ENCODE results near the gene PAQR4.
"Not testable (repeated sequence)": the region's sequence is repeated elsewhere in the genome, so short reads cannot be mapped to it uniquely, and the experiment has no call there.

Gene PAQR4

GRCh38 chr16:2943716-2944115, 25.4 kb upstream of the PAQR4 start:
- not testable (repeated sequence) for DNase-seq (ENCODE audit: low read depth in 2 of 2)

DNA sequence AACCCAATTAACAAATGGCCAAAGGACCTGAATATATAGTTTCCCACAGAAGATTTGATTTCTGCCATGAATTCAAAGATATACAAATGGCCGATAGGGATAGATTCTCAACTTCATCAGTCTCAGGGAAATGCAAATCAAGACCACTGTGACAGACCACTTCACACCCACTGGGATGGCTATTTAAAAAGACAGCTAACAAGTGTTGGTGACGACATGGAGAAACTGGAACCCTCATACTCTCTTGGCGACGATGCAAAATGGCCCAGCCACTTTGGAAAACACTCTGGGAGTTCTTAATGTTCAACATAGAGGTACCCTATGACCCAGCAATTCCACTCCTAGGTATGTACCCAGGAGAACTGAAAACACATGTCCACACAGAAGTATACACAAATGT, 22.5 kb upstream of the PAQR4 start:
- no peak for DNase-seq (ENCODE audit: low read depth in 2 of 2)

GRCh38 chr16:2948807-2949704, 20.1 kb upstream of the PAQR4 start:
- no peak for DNase-seq (ENCODE audit: low read depth in 2 of 2)

- no peak for DNase-seq (ENCODE audit: low read depth in 2 of 2)
Observed at GRCh38 chr16:2949705-2950352, 19.3 kb upstream of the PAQR4 start.

DNA sequence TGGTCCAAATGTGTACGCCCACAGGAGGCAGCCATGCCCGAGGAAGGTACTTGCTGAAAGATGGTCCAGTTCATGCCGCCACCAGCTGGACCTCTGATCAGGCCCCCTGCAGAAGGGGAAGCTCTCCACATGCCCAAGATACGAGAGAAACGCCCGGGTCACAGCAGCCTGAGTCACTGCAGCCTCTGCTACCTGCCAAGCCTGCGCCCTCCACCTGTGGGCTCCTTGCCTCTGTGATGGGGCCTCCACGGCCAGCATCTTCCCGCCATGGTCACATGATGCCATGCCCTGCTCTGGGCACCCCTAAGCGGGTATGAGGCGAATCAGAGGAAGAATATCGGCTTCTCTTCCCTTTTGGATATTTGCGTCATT, 18.8 kb upstream of the PAQR4 start:
- no peak for DNase-seq (ENCODE audit: low read depth in 2 of 2)

DNA sequence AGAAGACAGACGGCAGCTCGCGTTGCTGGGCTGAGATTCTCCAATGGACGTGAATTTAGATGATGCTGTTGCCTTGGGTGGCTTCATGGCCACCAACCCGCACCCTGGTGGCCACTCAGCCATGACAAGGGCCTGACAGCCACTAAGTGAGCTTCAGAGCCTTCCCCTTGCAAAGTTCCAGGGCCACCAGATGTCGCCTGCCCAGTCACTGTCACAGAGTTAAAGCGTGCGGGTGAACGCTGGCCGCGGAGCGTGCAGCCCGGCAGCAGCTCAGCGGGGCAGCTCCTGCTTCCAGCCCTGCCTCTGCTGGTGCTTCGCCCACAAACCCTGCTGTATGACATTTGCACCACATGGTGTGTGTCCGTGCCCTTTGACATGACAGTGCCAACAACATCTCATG, 18.4 kb upstream of the PAQR4 start:
- no peak for DNase-seq (ENCODE audit: low read depth in 2 of 2)

GRCh38 chr16:2952679-2953078, 16.5 kb upstream of the PAQR4 start:
- no peak for DNase-seq (ENCODE audit: low read depth in 2 of 2)

- DNase-seq (ENCODE audit: low read depth in 2 of 2): no peak
Observed at GRCh38 chr16:2953706-2954627, 15.2 kb upstream of the PAQR4 start.

DNA sequence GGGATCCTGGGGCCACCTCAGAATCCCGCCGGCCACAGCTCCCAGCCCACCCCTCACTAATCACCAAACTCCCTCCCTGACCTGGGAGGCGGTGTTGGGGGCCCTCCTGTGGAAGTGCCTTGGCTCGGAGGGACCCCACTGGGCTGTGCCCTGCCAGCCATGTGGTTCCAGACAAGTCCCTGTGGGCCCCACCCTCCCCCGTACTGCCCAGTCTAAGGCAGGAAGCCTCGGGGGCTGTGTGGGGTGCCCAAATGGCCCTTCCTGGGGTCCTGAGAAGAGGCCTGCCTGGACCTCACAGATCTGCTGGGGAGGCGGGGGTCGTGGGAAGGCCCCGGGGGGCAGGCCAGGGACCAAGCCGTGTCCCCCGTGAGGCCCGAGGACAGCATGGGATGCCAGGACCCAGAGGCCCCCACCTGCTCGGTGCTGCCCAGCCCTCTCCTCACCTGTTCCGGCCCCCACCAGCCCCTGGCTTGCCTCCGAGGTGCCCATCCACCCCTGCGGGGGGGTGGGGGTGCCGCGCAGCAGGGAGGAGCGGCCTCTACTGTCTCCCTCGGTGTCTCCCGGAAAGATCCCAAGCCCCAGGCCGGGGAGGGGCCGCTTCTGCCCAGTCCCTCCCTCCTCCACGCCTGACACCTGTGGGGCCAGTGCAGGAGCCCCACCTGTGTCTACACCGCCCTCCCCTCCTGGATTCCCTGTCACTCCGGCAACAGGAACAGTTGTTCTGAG, 14.3 kb upstream of the PAQR4 start:
- no peak for DNase-seq (ENCODE audit: low read depth in 2 of 2)

DNA sequence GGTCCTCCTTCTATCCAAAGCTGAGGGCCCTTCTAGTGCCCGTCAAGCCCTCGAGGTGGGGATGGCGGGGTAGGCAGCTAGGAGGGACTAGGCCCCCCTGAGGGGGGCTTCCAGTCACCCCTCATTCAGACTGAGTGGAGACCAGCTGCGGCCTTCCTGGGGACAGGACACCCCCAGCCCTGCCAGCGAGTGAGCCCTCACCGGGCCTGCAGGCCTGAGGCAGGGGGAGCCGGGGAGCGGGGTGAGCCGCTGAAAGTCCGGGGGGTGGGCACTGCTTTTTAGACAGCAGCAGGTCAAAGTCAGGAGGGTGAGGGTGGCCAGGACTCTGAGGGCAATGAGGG, 13.7 kb upstream of the PAQR4 start:
- DNase-seq (ENCODE audit: low read depth in 2 of 2): no peak

DNA sequence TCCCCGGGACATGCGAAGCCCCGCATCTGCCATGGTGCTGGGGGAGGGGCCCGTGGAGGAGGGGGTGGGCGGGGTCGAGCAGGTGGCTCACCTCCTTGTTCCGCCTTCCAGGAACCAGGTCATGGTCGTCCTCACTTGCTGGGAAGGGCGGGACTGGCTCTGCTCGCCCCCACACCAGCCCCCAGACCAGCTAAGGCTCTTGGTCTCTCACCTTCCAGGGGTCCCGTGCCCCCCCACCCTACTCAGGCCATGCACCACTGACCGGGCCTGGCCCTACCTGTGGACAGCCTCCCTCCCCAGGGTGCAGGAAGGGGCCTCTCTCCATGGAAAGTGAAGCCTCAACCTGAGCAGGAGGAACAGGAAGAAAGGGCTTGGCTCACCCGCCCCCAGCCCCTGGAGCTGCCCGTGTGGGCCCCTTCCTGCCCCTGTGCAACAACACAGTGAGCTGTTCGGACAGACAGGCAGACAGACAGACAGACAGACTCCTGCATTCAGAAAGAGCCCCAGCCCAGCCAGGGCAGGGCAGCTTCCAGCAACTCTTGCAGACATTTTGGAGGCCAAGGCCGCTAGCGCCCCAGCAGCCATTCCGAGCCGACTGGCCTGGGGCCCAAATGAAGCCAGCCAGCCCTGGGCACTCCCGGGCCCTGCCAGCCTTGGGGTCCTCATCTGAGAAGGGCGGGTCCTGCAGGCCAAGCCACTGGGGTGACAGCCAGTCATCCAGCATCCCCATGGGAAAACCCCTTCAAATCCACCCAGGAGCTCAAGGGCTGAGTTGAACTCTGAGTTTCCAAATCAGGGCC, 13.2 kb upstream of the PAQR4 start:
- DNase-seq (ENCODE audit: low read depth in 2 of 2): no peak

DNA sequence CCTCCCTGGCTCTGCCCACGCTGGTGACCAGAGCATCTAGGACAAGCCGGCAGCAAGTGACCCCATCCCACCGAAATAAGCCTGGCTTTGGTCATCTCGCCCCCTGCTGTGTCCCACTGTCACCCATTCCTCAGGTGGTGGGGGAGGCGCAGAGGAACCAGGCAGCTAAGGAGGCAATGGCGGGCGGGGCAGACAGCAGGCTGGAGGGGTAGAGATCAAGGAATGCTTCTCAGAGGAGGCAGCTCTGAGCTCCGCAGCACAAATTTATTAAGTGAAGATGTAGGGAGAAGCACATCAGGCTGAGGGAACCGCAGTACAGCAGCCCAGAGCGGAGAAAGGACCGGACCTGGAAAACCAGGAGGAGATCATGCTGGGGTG, 12.6 kb upstream of the PAQR4 start:
- no peak for DNase-seq (ENCODE audit: low read depth in 2 of 2)

GRCh38 chr16:2959206-2959605, 9.9 kb upstream of the PAQR4 start:
- DNase-seq (ENCODE audit: low read depth in 2 of 2): no peak

- no peak for DNase-seq (ENCODE audit: low read depth in 2 of 2)
Observed at GRCh38 chr16:2960183-2961010, 8.8 kb upstream of the PAQR4 start.

DNA sequence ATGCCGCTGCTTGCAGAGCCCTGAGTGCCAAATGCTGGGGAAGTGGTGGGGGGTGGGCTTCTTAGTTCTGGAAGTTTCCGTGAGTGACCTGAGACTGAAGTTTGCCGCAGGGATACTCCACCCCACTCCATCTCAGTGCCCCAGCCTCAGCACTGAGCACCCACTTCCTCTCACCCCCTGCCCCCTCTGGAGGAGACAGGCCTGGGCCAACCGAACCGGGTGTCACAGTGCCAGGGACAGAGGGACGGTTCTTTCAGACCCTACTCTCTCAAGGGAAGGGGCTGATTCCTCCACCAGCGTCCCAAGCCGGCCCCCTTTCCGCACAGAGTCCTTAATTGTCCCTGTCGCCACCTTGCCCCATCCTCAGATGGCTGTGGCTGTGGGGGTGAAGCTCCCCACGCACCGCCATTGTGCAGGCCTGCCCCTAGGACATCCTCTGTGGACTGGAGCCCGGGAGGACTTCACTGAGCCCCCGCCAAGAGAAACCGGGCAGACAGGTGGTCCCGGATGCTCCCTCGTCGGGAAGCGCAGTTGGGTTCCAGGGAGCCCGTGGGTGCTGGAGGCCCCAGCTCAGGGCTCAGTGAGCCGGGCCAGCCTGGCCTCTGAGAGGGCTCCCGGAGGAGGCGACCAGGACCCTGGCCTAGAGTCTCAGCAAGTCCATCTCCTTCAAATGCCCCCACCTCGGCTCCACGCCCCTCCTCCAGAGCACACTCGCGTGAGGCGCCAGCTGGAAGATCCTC, 6.6 kb upstream of the PAQR4 start:
- DNase-seq (ENCODE audit: low read depth in 2 of 2): no peak

DNA sequence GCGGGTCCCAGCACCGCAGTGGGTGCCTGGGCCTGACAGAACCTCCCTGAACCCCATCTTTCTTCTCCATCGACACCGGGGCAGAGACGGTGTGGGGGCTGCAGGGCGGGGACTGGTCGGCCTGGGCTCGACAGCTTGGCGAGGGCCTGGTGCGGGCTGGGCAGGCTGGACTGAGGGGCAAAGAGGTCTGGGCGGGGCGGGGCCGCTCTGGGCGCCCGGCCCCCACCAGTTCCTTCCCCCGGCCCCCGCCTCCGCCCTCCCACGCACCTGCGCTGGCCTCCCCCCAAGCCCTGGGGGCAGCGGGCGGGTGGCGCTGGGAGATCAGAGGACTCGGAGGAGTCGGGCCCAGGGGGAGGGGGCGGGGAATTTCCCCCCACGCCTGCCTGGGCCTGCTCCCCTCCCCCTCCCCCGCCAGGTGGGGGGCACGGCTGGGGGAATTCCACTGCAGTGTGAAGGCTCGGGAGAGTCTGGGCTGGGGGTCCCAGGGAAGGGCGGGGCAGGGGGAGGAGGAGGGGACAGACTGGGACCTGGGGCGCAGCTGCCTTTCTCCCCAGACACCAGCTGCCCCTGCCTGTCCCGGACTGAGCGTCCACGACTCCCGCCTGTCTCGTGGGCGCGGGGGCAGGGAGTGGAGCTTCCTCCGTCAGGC, 6.0 kb upstream of the PAQR4 start:
- DNase-seq (ENCODE audit: low read depth in 2 of 2): peak in 1 of 2 donors; percentile 43

- DNase-seq (ENCODE audit: low read depth in 2 of 2): no peak
Observed at GRCh38 chr16:2963723-2964474, 5.2 kb upstream of the PAQR4 start, which contains the start of gene KREMEN2. Gene KREMEN2, plus strand, starts transcription at chr16:2964275. Its CDS starts 246 bp downstream, at chr16:2964521.
